Activated T-cell treated with anti-CD3 and anti-CD28 coated beads, Interleukin-2, amount 50 U/mL, for 4 hours (primary cell): ENCODE measurements around the gene DSCAML1. TPM values are rescaled to one million over a fixed set of nuclear protein-coding genes. Genes with fewer than 3 reads are reported as not detected.

Experiments
- ATAC-seq, 2 donors: fragments of 200-7000 bp; cut with Tn5 transposase; one replicate each; pipeline ENCODE4 v1.10.0; 2021
- DNase-seq: peaks from one replicate; pipeline ENCODE4 v3.0.0-alpha.2; 2020
- H3K27me3 Mint-ChIP-seq: one replicate; pipeline ENCODE4 v1.8.0; 2021; ENCODE audit warnings: low read depth, mixed read lengths
- H3K36me3 Mint-ChIP-seq: one replicate; pipeline ENCODE4 v1.8.0; 2022; ENCODE audit warnings: mixed read lengths; ENCODE audit not compliant: insufficient read depth
- H3K4me1 Mint-ChIP-seq: one replicate; pipeline ENCODE4 v1.8.0; 2021; ENCODE audit warnings: low read depth, mixed read lengths
- H3K4me3 Mint-ChIP-seq: one replicate; pipeline ENCODE4 v1.8.0; 2021; ENCODE audit warnings: mild to moderate bottlenecking, moderate library complexity, mixed read lengths
- H3K9me3 Mint-ChIP-seq: one replicate; pipeline ENCODE4 v1.8.0; 2021; ENCODE audit warnings: mixed read lengths
- total RNA-seq, 3 donors: library from RNA; stranded (reverse); gene quantifications; one replicate each; pipeline ENCODE4 v1.2.1, GENCODE V29; 2021

The DSCAML1 gene
- total RNA-seq, 3 donors from 2014 or later, result not detected

DNA sequence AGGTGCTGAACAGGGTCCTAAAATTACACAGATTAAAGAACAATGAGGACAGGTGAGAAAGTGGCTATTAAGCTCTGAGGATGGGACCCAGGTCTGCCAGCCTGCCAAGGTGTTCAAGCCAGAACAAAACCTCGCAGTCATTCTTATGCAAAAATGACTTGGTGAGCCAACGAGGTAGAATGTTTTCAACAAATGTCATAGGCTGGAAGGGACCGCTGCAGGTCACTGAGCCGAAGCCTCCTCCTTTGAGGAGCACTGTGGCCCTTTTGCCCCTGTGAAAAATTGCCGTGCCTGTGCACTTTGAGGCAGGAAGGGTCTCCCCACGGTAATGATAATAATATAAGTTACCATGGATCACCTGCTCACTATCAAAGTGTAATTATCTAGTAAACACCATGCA is 216.2 kb downstream of the DSCAML1 start:
- Mint-ChIP-seq H3K27me3 (peaks cover 14% of the 10 kb centered on the region), H3K36me3 (no peaks in the 10 kb centered on the region), H3K9me3 (no peaks in the 10 kb centered on the region), H3K4me1 (no peaks in the 10 kb centered on the region), H3K4me3 (no peak overlapping the region)
- DNase-seq, result no peak
- ATAC-seq, result no peak

DNA sequence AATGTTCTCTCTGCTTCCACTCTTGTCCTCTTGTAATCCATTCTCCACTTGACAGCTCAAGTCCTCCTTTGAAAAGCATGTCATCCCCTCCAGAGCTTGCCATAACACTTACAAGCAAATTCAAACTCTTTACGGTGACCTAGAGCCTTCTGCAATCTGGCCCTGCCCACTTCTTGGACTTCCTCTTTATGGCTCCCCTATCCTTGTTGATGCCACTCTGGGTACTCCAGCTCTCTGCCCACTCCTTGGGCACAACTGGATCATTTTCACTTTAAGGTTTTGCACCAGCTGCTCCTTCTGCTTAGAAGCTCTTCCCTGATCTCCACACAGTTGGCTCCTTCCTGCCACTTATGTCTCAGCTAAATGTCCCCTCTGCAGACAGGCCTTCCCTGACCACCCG is 217.9 kb downstream of the DSCAML1 start:
- no peaks in the 10 kb centered on the region for H3K4me1 Mint-ChIP-seq
- DNase-seq, result no peak
- H3K27me3 Mint-ChIP-seq, result peaks cover 14% of the 10 kb centered on the region
- no peaks in the 10 kb centered on the region for H3K9me3 Mint-ChIP-seq
- no peaks in the 10 kb centered on the region for H3K36me3 Mint-ChIP-seq
- ATAC-seq, result no peak
- no peak overlapping the region for H3K4me3 Mint-ChIP-seq

- Mint-ChIP-seq H3K9me3 (no peaks in the 10 kb centered on the region), H3K4me1 (peaks cover 3% of the 10 kb centered on the region), H3K36me3 (no peaks in the 10 kb centered on the region), H3K4me3 (no peak overlapping the region), H3K27me3 (peaks cover 3% of the 10 kb centered on the region)
- ATAC-seq (no peak), DNase-seq (no peak)
These were observed 221.2 kb downstream of the DSCAML1 start for GRCh38 chr11:117575856-117576255.

- Mint-ChIP-seq H3K9me3 (no peaks in the 10 kb centered on the region), H3K4me1 (peaks cover 3% of the 10 kb centered on the region), H3K27me3 (peaks cover 8% of the 10 kb centered on the region), H3K4me3 (no peak overlapping the region), H3K36me3 (no peaks in the 10 kb centered on the region)
- no peak for ATAC-seq
- DNase-seq, result no peak
These were observed 222.5 kb downstream of the DSCAML1 start for GRCh38 chr11:117574551-117574950.

DNA sequence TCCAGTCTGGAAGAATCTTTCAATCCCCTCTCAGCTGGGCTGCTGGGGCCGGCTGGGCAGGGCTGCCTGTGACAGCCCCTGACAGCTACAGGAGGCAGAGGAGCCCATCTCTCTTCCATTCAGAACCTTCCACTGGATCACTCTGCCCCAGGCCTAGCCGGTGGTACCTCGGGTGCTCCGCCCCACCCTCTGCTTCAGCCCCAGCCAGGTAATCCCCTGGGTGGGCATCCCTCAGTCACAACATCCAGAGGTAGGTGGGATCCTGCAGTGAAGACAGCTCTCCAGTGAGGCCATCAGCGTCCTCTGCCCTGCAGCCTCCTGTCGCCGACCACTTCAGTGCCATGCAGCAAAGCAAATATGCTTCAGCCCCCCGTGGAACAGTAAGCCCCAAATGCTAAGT is 223.7 kb downstream of the DSCAML1 start:
- Mint-ChIP-seq H3K9me3 (no peaks in the 10 kb centered on the region), H3K4me3 (no peak overlapping the region), H3K36me3 (no peaks in the 10 kb centered on the region), H3K27me3 (peaks cover 8% of the 10 kb centered on the region), H3K4me1 (peaks cover 3% of the 10 kb centered on the region)
- no peak for ATAC-seq
- no peak for DNase-seq

GRCh38 chr11:117572671-117573070 is 224.3 kb downstream of the DSCAML1 start:
- DNase-seq (no peak), ATAC-seq (no peak)
- H3K9me3 Mint-ChIP-seq, result no peaks in the 10 kb centered on the region
- no peak overlapping the region for H3K4me3 Mint-ChIP-seq
- peaks cover 8% of the 10 kb centered on the region for H3K27me3 Mint-ChIP-seq
- H3K36me3 Mint-ChIP-seq, result no peaks in the 10 kb centered on the region
- peaks cover 3% of the 10 kb centered on the region for H3K4me1 Mint-ChIP-seq

DNA sequence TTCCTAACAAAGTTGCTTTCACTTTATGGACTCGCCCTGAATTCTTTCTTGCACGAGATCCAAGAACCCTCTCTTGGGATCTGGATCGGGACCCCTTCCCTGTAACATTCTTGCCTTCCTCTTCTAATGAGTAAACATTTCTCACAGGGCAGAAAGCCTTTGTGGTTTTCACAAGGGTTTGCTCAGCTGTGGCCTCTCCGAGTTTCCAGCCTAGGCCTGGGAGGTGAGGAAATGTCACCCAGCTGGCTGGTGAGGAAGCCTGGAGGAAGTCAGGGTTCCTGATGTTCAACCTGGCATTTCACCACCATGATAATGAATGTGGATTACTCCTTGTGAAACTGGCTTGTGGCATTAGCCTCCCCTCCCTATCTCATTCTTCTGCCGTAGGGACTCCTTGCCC is 224.9 kb downstream of the DSCAML1 start:
- ATAC-seq (no peak), DNase-seq (no peak)
- H3K4me1 Mint-ChIP-seq, result peaks cover 3% of the 10 kb centered on the region
- H3K4me3 Mint-ChIP-seq, result no peak overlapping the region
- no peaks in the 10 kb centered on the region for H3K9me3 Mint-ChIP-seq
- peaks cover 8% of the 10 kb centered on the region for H3K27me3 Mint-ChIP-seq
- H3K36me3 Mint-ChIP-seq, result no peaks in the 10 kb centered on the region

DNA sequence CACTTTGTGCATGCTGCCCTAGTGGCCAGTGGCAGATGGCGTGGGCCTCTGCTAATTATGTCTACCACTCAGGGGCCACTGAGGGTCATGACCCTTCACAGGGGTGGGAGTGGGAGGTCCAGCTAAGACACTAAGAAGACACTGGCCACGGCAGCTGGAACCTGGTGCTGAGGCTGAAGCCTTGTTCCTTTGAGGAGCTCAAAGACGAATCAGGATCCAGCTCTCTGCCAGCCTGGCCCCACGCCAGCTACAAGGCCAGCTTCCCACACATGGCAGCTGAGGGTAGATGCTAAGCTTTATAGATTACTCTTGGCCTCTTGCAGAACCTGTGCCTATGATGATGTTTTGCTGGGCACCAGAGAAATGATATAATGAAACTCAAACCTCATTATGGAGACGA is 226.3 kb downstream of the DSCAML1 start:
- Mint-ChIP-seq H3K4me3 (no peak overlapping the region), H3K9me3 (no peaks in the 10 kb centered on the region), H3K27me3 (peaks cover 11% of the 10 kb centered on the region), H3K4me1 (peaks cover 3% of the 10 kb centered on the region), H3K36me3 (no peaks in the 10 kb centered on the region)
- no peak for DNase-seq
- ATAC-seq, result no peak

GRCh38 chr11:117569911-117570310 is 227.1 kb downstream of the DSCAML1 start:
- DNase-seq (no peak), ATAC-seq (no peak)
- peaks cover 15% of the 10 kb centered on the region for H3K27me3 Mint-ChIP-seq
- H3K36me3 Mint-ChIP-seq, result no peaks in the 10 kb centered on the region
- H3K4me1 Mint-ChIP-seq, result peaks cover 3% of the 10 kb centered on the region
- H3K9me3 Mint-ChIP-seq, result no peaks in the 10 kb centered on the region
- no peak overlapping the region for H3K4me3 Mint-ChIP-seq

- no peaks in the 10 kb centered on the region for H3K4me1 Mint-ChIP-seq
- peaks cover 18% of the 10 kb centered on the region for H3K27me3 Mint-ChIP-seq
- no peaks in the 10 kb centered on the region for H3K36me3 Mint-ChIP-seq
- no peak overlapping the region for H3K4me3 Mint-ChIP-seq
- ATAC-seq (no peak), DNase-seq (no peak)
- H3K9me3 Mint-ChIP-seq, result no peaks in the 10 kb centered on the region
These were observed 231.3 kb downstream of the DSCAML1 start for GRCh38 chr11:117565709-117566108.

- H3K36me3 Mint-ChIP-seq, result no peaks in the 10 kb centered on the region
- peaks cover 11% of the 10 kb centered on the region for H3K27me3 Mint-ChIP-seq
- no peaks in the 10 kb centered on the region for H3K9me3 Mint-ChIP-seq
- ATAC-seq (no peak), DNase-seq (no peak)
- no peaks in the 10 kb centered on the region for H3K4me1 Mint-ChIP-seq
- H3K4me3 Mint-ChIP-seq, result no peak overlapping the region
These were observed 232.7 kb downstream of the DSCAML1 start for GRCh38 chr11:117564321-117564720.

DNA sequence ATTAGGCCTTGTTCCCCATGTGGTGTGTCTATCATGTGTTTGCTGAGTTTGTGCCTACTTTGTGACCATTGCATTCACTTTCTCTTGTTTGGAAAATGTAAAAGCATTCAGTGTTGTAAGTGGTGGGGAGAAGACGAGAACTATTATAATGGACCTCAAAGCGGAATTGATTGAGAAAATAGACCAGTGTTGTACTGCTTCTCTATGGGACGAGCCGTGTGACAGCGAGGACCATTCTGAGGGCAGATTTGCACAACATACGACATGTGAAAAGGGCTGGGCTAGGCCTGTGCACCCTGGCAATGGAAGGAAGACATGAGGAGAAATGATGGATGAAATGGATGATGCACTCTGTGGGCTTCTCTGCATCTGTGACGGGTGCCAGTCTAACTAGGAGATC is 233.5 kb downstream of the DSCAML1 start:
- Mint-ChIP-seq H3K9me3 (no peaks in the 10 kb centered on the region), H3K4me1 (no peaks in the 10 kb centered on the region), H3K36me3 (no peaks in the 10 kb centered on the region), H3K27me3 (peaks cover 9% of the 10 kb centered on the region), H3K4me3 (no peak overlapping the region)
- DNase-seq (no peak), ATAC-seq (no peak)

DNA sequence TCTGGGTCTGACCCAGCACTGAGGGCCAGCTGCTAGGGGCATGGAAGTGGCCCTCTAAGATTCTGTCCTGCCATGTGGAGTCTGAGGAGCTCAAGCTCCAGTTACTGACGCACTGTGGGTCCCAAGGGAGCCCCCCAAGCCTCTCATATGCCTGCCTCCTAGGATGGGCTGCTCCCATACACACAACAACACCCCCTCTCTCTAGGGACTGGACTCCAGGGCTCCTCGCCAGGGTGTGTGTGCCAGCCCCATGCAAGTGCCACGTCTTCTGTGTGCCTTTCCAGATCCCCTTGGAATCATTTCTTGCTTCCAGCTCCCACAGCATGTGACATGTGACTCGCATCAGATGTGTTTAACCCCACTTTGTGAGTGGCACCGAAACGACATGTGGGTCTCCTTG is 234.9 kb downstream of the DSCAML1 start:
- no peak for ATAC-seq
- Mint-ChIP-seq H3K9me3 (no peaks in the 10 kb centered on the region), H3K4me3 (no peak overlapping the region), H3K4me1 (no peaks in the 10 kb centered on the region), H3K27me3 (peaks cover 9% of the 10 kb centered on the region), H3K36me3 (no peaks in the 10 kb centered on the region)
- DNase-seq, result no peak

DNA sequence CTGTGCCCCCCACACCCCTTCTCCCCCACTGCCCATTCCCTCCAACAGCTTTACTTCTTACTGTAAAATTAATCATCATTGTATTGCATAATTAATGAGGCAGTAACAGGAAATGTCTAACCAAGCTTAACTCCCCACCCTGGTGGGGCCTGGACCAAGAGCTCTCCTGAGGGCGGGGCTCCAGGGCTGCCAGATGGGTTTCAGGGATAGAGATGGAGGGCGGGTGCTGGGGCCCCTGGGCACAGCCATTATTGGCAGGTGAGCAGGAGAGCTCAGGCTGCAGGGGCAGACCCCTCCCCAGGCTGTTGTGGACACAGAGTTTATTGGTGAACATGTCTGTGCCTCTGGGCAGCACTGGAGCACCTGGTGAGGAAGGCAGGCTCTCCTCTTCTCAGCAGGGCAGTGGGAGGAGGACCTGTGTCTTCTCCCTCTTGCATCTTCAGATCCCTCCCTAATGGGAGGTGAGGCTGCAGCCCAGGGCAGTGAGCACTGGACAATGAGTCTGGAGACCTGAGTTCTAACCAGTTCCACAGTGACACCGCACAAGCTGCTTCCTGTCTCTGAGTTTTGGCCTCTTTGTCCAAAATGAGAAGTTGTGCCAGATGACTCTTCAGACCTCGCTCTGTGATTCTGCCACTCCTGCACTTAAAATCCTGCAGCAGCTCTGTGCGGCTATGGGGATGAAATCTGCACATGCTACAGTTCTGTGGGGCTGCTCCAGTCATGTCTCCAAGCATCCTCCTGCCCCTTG is 236.1 kb downstream of the DSCAML1 start:
- H3K4me1 Mint-ChIP-seq, result no peaks in the 10 kb centered on the region
- DNase-seq (no peak), ATAC-seq (no peak)
- H3K4me3 Mint-ChIP-seq, result no peak overlapping the region
- no peaks in the 10 kb centered on the region for H3K9me3 Mint-ChIP-seq
- peaks cover 12% of the 10 kb centered on the region for H3K27me3 Mint-ChIP-seq
- no peaks in the 10 kb centered on the region for H3K36me3 Mint-ChIP-seq

- H3K36me3 Mint-ChIP-seq, result no peaks in the 10 kb centered on the region
- no peak for DNase-seq
- no peak overlapping the region for H3K4me3 Mint-ChIP-seq
- H3K9me3 Mint-ChIP-seq, result no peaks in the 10 kb centered on the region
- ATAC-seq, result no peak
- peaks cover 8% of the 10 kb centered on the region for H3K27me3 Mint-ChIP-seq
- H3K4me1 Mint-ChIP-seq, result no peaks in the 10 kb centered on the region
These were observed 237.3 kb downstream of the DSCAML1 start for GRCh38 chr11:117559698-117560097.
